Lower leg skin (tissue), 3 donors: Measurements from ENCODE around the gene ODAD4.

Experiments
- POLR2A ChIP-seq, 2 donors: fragments of 450-650 bp; IDR thresholded peaks; one replicate each; pipeline ENCODE4 v1.6.1; 2016 to 2017; ENCODE audit warnings: antibody characterized with exemption in 2 of 2, mild to moderate bottlenecking in 1 of 2, moderate library complexity in 1 of 2
- TF ChIP-seq, protein P1 (sequence below), 3 donors: fragments of 450-650 bp; IDR thresholded peaks; one replicate each; pipeline ENCODE4 v1.5.1; 2016; ENCODE audit warnings: antibody characterized with exemption in 3 of 3, mild to moderate bottlenecking in 3 of 3, moderate library complexity in 2 of 3

GRCh38 chr17:41918314-41919164 is 11.9 kb upstream of the ODAD4 start, which contains the start of gene ACLY:
- TF ChIP-seq, protein P1, sequence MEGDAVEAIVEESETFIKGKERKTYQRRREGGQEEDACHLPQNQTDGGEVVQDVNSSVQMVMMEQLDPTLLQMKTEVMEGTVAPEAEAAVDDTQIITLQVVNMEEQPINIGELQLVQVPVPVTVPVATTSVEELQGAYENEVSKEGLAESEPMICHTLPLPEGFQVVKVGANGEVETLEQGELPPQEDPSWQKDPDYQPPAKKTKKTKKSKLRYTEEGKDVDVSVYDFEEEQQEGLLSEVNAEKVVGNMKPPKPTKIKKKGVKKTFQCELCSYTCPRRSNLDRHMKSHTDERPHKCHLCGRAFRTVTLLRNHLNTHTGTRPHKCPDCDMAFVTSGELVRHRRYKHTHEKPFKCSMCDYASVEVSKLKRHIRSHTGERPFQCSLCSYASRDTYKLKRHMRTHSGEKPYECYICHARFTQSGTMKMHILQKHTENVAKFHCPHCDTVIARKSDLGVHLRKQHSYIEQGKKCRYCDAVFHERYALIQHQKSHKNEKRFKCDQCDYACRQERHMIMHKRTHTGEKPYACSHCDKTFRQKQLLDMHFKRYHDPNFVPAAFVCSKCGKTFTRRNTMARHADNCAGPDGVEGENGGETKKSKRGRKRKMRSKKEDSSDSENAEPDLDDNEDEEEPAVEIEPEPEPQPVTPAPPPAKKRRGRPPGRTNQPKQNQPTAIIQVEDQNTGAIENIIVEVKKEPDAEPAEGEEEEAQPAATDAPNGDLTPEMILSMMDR (IDR thresholded peaks at IDR 0.05), result no peak
- peak in 1 of 2 donors; percentile 9 for TF ChIP-seq POLR2A (IDR thresholded peaks at IDR 0.05)
